Endothelial cell of umbilical vein (primary cell): ENCODE results near the gene DTX4. TPM values are rescaled to one million over a fixed set of nuclear protein-coding genes. Genes with fewer than 3 reads are reported as not detected.

Experiments
- BruUV-seq: library from RNA; stranded (reverse); fragments of 400-500 nt; replicated peaks from 2 replicates; lab custom pipeline; 2021; lab: Mats Ljungman, UMichigan
- CTCF ChIA-PET: fragments of 300-600, 350-600 bp; sonication (Branson Sonifier 250); formaldehyde crosslinking; loops from one replicate; lab custom pipeline; 2021; ENCODE audit warnings: antibody characterized with exemption, inconsistent platforms; lab: Charles Lee
- POLR2A ChIA-PET: fragments of 300-600, 350-600 bp; sonication (Branson Sonifier 250); formaldehyde crosslinking; loops from one replicate; lab custom pipeline; 2021; ENCODE audit warnings: antibody characterized with exemption, inconsistent platforms; lab: Charles Lee
- DNase-seq: peaks from one replicate; pipeline ENCODE4 v3.0.0-alpha.2; 2011; ENCODE audit warnings: low read depth, low spot score
- FAIRE-seq: peaks from 2 replicates; lab custom pipeline; 2011; peaks lifted over from hg19 to GRCh38; lab: Jason Lieb, UNC
- H2AFZ ChIP-seq: 2 replicates; pipeline ENCODE4 v1.6.0; 2012; ENCODE audit warnings: low read depth, low read length, control low read depth, inconsistent platforms
- H3K27ac ChIP-seq: 2 replicates; pipeline ENCODE4 v1.5.1; 2011; ENCODE audit warnings: low read depth, mild to moderate bottlenecking, control low read depth, low read length, moderate library complexity; ENCODE audit not compliant: insufficient read depth
- H3K27me3 ChIP-seq, 2 experiments: 2 replicates each; pipeline versions ENCODE4 v1.6.0 to v1.6.1; 2011; ENCODE audit warnings: low read length in 2 of 2, mixed read lengths in 1 of 2; ENCODE audit not compliant: control insufficient read depth in 2 of 2, insufficient read depth in 2 of 2
- H3K36me3 ChIP-seq, 2 experiments: 2 replicates in 1 of 2; 3 replicates in 1 of 2; pipeline ENCODE4 v1.5.1; 2011; ENCODE audit warnings: low read length in 2 of 2, mild to moderate bottlenecking in 1 of 2, moderate library complexity in 1 of 2; ENCODE audit not compliant: control insufficient read depth in 2 of 2, insufficient read depth in 2 of 2; ENCODE audit errors: extremely low read depth in 1 of 2
- H3K4me1 ChIP-seq: 3 replicates; pipeline ENCODE4 v1.5.1; 2011; ENCODE audit warnings: mild to moderate bottlenecking, low read length; ENCODE audit not compliant: control insufficient read depth, insufficient read depth; ENCODE audit errors: extremely low read depth
- H3K4me2 ChIP-seq: 2 replicates; pipeline ENCODE4 v1.6.1; 2011; ENCODE audit warnings: low read length, control low read depth, mixed read lengths; ENCODE audit not compliant: insufficient read depth
- H3K4me3 ChIP-seq, 3 experiments: fragments of 200-600 bp in 1 of 3; sonication (generic), shearing (Covaris generic) in 1 of 3; replicated peaks in 1 of 3; 2 replicates each; pipeline ENCODE4 v1.5.1; 2011 to 2016; ENCODE audit warnings: control low read depth in 3 of 3, low read length in 3 of 3, mild to moderate bottlenecking in 2 of 3, inconsistent platforms in 1 of 3, low read depth in 1 of 3, moderate library complexity in 1 of 3; ENCODE audit not compliant: insufficient read depth in 1 of 3
- H3K79me2 ChIP-seq: 2 replicates; pipeline ENCODE4 v1.6.0; 2012; ENCODE audit warnings: low read length, inconsistent platforms; ENCODE audit not compliant: control insufficient read depth, insufficient read depth
- H3K9ac ChIP-seq: replicated peaks from 2 replicates; pipeline ENCODE3; 2011; ENCODE audit warnings: low read length, control low read depth; ENCODE audit not compliant: insufficient read depth; ENCODE audit errors: extremely low read depth
- H3K9me1 ChIP-seq: replicated peaks from 3 replicates; pipeline ENCODE4 v1.6.0; 2011; ENCODE audit warnings: mild to moderate bottlenecking, low read length; ENCODE audit not compliant: control insufficient read depth, insufficient read depth; ENCODE audit errors: extremely low read depth
- H3K9me3 ChIP-seq: replicated peaks from 2 replicates; pipeline ENCODE4 v1.5.1; 2012; ENCODE audit warnings: low read length, inconsistent platforms; ENCODE audit not compliant: control insufficient read depth, insufficient read depth
- H4K20me1 ChIP-seq: replicated peaks from 2 replicates; pipeline ENCODE3; 2011; ENCODE audit warnings: mild to moderate bottlenecking, low read length; ENCODE audit not compliant: control insufficient read depth, insufficient read depth; ENCODE audit errors: extremely low read depth
- CTCF ChIP-seq, 2 donors: IDR thresholded peaks; 1 replicate in 1 of 2; 2 replicates in 1 of 2; pipeline ENCODE4 v1.5.1; 2011; ENCODE audit warnings: low read length in 2 of 2, mild to moderate bottlenecking in 2 of 2, moderate library complexity in 2 of 2, control low read depth in 1 of 2, inconsistent platforms in 1 of 2, low read depth in 1 of 2; ENCODE audit not compliant: insufficient read depth in 1 of 2; ENCODE audit errors: extremely low read depth in 1 of 2
- EZH2 ChIP-seq: IDR thresholded peaks from 2 replicates; pipeline ENCODE4 v1.6.1; 2012; ENCODE audit warnings: borderline replicate concordance, low read depth, mild to moderate bottlenecking, moderate library complexity, low read length, inconsistent platforms; ENCODE audit not compliant: severe bottlenecking
- JUN ChIP-seq: IDR thresholded peaks from 2 replicates; pipeline ENCODE4 v1.6.1; 2011; ENCODE audit warnings: borderline replicate concordance, low read depth; ENCODE audit not compliant: insufficient read length, insufficient read depth
- dilution Hi-C: fragments of 300-500 bp; cut with MboI; formaldehyde crosslinking; loops from one replicate; pipeline ENCODE4 v1.15.0; 2019; ENCODE audit warnings: low sequenced_read_pairs; ENCODE audit not compliant: extremely low pct_ligation_motif_present
- intact Hi-C: fragments of 100-400 bp; cut with micrococcal nuclease; formaldehyde crosslinking; loops from one replicate; pipeline ENCODE4 v1.10.0; 2022
- polyA plus RNA-seq, 4 experiments: library from polyadenylated mRNA; depleted of rRNA in 3 of 4; stranded (reverse) in 3 of 4; unstranded in 1 of 4; fragments of >200 nt; gene quantifications; 2 replicates each; pipeline versions ENCODE4 v1.2.1 to v1.2.3, GENCODE V29; 2011 to 2012; ENCODE audit warnings: missing spikeins in 1 of 4
- total RNA-seq: library from RNA; stranded (reverse); gene quantifications from 2 replicates; pipeline ENCODE4 v1.2.3, GENCODE V29; 2021

Gene DTX4
- total and polyA plus RNA-seq, 2 donors (not counting 3 experiments of a cell fraction or from before 2014, with no cell fraction given) = 0.08 to 0.91 TPM

GRCh38 chr11:59181746-59182456, 10.0 kb downstream of the DTX4 start:
- Histone ChIP-seq H3K4me2 (no peak overlapping the region), H4K20me1 (no peaks in the 10 kb centered on the region), H3K79me2 (no peaks in the 10 kb centered on the region), H3K9me1 (no peaks in the 10 kb centered on the region), H3K4me1 (no peaks in the 10 kb centered on the region), H3K9ac (no peak overlapping the region), H3K4me3 (no peak overlapping the region), H3K27me3 (peaks cover 6 to 15% of the 10 kb centered on the region in 2 experiments), H3K9me3 (no peaks in the 10 kb centered on the region), H3K27ac (no peak overlapping the region), H3K36me3 (no peaks in the 10 kb centered on the region), H2AFZ (no peak overlapping the region)
- CTCF ChIA-PET = interaction anchor here (1.5 to 2.0 kb wide), 2 partner anchors 25 to 103 kb away, joined by 3 to 6 read pairs; no protein-coding TSS in a partner anchor
- DNase-seq = no peak
- TF ChIP-seq JUN (no peak), EZH2 (no peak), CTCF (IDR thresholded peaks at IDR 0.05; ENCODE audit: extremely low read depth in 1 of 2, insufficient read depth in 1 of 2, low read depth in 1 of 2, low read length in 2 of 2) (no peak)
- POLR2A ChIA-PET = no interaction called here
- intact Hi-C loops = no loop called here
- dilution Hi-C loops = no loop called here
- BruUV-seq = no TSS peak
- FAIRE-seq = no peak
